ENCODE data around the gene TGOLN2.
"Not testable (repeated sequence)": the region's sequence is repeated elsewhere in the genome, so short reads cannot be mapped to it uniquely, and the experiment has no call there.

TGOLN2 gene

DNA sequence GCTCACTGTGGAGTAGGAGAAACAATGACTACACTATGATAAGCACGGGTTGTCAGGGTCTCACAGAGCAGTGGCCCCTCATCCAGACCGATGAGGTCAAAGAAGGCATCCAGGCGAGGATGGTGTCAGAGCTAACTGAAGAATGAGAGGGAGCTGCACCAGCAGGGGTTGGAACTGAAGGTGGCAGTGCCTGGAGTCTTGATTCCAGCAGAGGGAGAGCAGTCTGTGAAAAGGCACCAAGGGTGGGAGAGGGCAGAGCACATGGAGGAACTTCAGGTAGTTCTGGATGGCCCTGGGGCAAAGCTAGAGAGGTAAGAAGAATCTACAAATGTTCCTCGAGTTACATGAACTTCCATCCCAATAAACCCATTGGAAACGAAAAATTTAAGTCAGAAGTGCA, 39.4 kb upstream of the TGOLN2 start:
- TF ChIP-seq, protein P1, sequence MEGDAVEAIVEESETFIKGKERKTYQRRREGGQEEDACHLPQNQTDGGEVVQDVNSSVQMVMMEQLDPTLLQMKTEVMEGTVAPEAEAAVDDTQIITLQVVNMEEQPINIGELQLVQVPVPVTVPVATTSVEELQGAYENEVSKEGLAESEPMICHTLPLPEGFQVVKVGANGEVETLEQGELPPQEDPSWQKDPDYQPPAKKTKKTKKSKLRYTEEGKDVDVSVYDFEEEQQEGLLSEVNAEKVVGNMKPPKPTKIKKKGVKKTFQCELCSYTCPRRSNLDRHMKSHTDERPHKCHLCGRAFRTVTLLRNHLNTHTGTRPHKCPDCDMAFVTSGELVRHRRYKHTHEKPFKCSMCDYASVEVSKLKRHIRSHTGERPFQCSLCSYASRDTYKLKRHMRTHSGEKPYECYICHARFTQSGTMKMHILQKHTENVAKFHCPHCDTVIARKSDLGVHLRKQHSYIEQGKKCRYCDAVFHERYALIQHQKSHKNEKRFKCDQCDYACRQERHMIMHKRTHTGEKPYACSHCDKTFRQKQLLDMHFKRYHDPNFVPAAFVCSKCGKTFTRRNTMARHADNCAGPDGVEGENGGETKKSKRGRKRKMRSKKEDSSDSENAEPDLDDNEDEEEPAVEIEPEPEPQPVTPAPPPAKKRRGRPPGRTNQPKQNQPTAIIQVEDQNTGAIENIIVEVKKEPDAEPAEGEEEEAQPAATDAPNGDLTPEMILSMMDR (IDR thresholded peaks at IDR 0.05; ENCODE audit: low read depth, low read length), result no peak
- no peak for DNase-seq (ENCODE audit: low read depth in 2 of 2)
- H3K4me3 ChIP-seq (replicated peaks in 1 of 2; ENCODE audit: low read depth in 2 of 2, low read length in 2 of 2), result no peak overlapping the region

DNA sequence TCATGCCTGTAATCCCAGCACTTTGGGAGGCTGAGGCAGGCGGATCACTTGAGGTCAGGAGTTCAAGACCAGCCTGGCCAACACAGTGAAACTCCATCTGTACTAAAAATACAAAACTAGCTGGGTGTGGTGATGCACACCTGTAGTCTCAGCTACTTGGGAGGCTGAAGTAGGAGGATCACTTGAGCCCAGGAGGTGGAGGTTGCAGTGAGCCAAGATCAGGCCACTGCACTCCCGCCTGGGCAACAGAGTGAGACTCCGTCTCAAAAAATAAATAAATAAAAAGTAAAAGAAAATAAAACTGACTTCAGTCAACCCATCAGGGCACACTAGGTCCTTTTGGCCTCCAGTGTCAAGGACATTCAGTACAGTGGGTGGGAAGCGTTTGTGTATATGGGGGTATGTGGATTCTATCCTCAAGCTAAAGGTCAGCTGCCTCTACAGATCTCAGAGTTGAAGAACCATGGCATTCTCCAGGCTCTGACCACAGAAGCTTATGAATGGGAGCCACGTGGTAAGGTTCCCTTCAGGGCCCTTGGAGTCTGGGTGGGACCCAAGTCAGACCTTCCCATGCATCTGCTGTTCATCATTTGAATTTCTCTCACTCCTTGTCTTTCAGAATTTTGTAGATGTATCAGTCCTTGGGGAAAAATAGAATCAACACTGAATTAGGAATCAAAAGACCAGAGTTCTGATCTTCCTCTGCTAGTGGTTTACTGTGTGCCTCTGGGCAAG, 35.0 kb upstream of the TGOLN2 start:
- H3K4me3 ChIP-seq (replicated peaks in 1 of 2; ENCODE audit: low read depth in 2 of 2, low read length in 2 of 2); DNase-seq (ENCODE audit: low read depth in 2 of 2): not testable (repeated sequence)

DNA sequence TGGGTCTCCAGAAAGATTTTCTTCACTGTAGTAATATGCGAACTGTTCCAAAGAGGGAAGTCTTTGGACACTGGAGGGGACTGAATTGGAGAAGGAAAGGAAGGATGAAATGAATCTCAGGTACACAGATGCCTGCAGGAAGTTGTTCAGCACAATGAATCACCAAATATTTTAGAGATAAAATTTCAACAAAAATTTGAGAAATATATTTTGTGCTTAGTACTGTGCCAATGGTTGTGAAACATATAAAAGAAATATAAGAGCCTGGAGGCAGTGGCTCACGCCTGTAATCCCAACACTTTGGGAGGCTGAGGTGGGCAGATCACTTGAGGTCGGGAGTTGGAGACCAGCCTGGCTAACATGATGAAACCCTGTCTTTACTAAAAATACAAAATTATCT, 29.9 kb upstream of the TGOLN2 start:
- no peak for DNase-seq (ENCODE audit: low read depth in 2 of 2)
- no peak overlapping the region for H3K4me3 ChIP-seq (replicated peaks in 1 of 2; ENCODE audit: low read depth in 2 of 2, low read length in 2 of 2)
- TF ChIP-seq, protein P1 (IDR thresholded peaks at IDR 0.05; ENCODE audit: low read depth, low read length), result no peak

DNA sequence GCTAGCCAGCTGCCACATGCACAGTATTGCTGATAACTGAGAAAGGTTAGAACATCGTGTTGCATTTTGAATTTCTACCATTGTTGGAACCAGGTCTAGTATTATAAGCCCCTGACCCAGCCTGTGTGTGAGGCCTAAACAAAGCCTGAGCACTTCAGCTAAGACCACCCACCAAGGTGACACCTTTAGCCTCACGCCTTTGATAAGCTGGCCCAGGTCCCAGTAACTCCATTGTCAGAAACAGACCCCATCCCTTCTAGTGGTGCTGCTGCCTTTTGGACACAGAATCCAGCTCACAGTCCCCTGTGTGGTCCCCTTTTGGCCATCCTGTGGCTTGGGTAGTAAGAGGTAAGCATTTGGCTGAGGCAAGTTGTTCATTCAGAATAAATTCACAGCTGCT, 28.4 kb upstream of the TGOLN2 start:
- H3K4me3 ChIP-seq (replicated peaks in 1 of 2; ENCODE audit: low read depth in 2 of 2, low read length in 2 of 2), result no peak overlapping the region
- TF ChIP-seq, protein P1 (IDR thresholded peaks at IDR 0.05; ENCODE audit: low read depth, low read length), result no peak
- DNase-seq (ENCODE audit: low read depth in 2 of 2), result no peak

DNA sequence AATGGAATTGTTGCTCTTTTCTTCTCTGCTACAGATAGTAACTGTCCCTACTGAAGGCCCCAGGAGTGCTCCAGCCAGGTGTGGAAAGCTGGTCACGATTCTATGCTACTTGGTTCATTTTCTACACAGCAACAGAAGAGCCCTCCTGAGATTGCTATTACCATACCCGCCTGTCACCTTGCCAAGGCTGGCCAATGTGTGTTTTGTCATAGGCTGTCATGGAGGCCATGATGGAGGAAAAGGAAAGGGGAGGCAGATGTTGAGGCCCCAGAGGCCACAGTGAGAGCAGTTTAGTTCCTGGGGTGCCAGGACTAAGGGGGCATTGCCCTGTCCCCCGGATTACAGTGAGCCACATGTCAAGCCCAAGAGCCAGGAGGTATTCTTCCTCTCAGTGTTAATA, 27.7 kb upstream of the TGOLN2 start:
- peak overlapping the region; percentile 73 to 74 for H3K4me3 ChIP-seq (replicated peaks in 1 of 2; ENCODE audit: low read depth in 2 of 2, low read length in 2 of 2)
- DNase-seq (ENCODE audit: low read depth in 2 of 2), result peak; percentile 16 to 21
- TF ChIP-seq, protein P1 (IDR thresholded peaks at IDR 0.05; ENCODE audit: low read depth, low read length), result no peak

DNA sequence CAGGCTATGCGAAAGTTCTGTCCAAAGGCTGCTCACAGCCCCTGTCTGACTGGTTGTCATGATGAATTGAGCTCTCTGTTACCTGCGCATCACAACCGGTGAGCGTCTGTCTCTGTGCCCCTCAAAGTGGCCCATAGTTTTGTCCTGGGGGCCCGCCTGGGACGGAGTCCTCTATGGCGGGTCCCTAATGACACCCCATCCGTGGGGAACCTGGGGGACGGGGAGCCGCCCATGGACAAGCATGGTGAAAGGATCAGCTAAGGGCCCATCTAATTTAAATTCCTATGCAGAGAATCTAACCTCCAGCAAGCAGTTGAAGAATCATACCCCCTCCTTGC, 27.3 kb upstream of the TGOLN2 start:
- TF ChIP-seq, protein P1 (IDR thresholded peaks at IDR 0.05; ENCODE audit: low read depth, low read length), result no peak
- peak in 1 of 2 donors; percentile 19 for DNase-seq (ENCODE audit: low read depth in 2 of 2)
- H3K4me3 ChIP-seq (replicated peaks in 1 of 2; ENCODE audit: low read depth in 2 of 2, low read length in 2 of 2), result peak overlapping the region; percentile 73 to 74

DNA sequence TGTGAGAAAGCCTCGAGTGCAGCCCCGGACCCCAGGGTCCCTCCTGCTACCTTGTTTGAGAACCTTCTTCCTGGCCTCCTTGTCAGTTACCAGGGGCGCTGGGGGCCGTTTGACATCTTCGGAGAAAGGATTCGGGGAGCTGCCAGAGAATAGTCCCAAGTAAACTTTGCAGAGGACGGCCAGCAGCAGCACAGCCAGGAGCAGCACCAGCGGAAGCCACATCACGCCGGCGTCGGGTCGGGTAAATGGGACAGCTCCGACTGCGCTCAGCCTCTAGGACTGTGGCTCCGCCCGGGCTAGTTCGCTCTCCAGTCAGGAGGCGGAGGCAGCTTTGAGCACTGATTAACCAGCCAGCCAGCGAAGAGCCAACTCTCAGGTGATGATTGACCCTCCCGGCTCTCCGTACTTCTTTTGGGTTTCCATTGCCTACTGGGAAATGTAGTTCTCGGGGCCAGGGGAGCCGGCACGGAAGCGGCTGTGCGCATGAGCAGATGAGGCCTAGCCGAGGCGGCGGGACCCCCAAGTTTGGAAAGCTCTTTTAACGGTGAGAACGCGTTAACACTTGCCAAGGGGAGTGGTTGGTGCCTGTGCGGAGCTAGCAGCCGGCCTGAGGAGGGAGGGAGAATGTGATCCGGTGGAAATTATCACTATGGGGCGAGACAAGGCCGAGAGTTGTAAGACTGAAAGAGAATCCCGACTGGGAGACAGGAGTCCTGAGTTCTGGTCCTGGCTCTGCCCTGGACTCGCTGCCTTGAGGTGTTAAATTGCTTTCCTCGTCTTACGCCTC, 26.7 kb upstream of the TGOLN2 start, which contains the start of the genes ELMOD3 and RETSAT:
TSS of gene ELMOD3 (plus strand) at position 484 of the 787 bp plus-strand sequence. CDS start 2,430 bp downstream, outside the sequence.
TSS of gene RETSAT (minus strand) at position 243 of the 787 bp plus-strand sequence. CDS start at position 222, 21 bp downstream.
- H3K4me3 ChIP-seq (replicated peaks in 1 of 2; ENCODE audit: low read depth in 2 of 2, low read length in 2 of 2), result peak within 1 kb of the TSS; percentile 73 to 74
- TF ChIP-seq, protein P1 (IDR thresholded peaks at IDR 0.05; ENCODE audit: low read depth, low read length), result no peak
- DNase-seq (ENCODE audit: low read depth in 2 of 2), result peak; percentile 99 to 100
